SK-N-SH (cell line): Measurements from ENCODE around the gene CSNK2A1.

ENCODE experiments used
- CHD2 ChIP-seq: fragments of 150-350 bp; IDR thresholded peaks from 2 replicates; pipeline ENCODE4 v1.6.1; 2018; ENCODE audit warnings: low read length; ENCODE audit not compliant: partially characterized antibody
- CTCF ChIP-seq: fragments of 200-600 bp; sonication (generic); IDR thresholded peaks from 2 replicates; pipeline ENCODE4 v1.6.1; 2017; ENCODE audit warnings: antibody characterized with exemption, mild to moderate bottlenecking, moderate library complexity
- FOXM1 ChIP-seq: IDR thresholded peaks from 2 replicates; pipeline ENCODE4 v1.4.0; 2012; ENCODE audit warnings: low read depth, mild to moderate bottlenecking
- GABPA ChIP-seq: IDR thresholded peaks from 2 replicates; pipeline ENCODE4 v1.4.0; 2012; ENCODE audit warnings: low read depth, mild to moderate bottlenecking
- JUND ChIP-seq: IDR thresholded peaks from 2 replicates; pipeline ENCODE4 v1.4.0; 2012
- NRF1 ChIP-seq: IDR thresholded peaks from 2 replicates; pipeline ENCODE4 v1.6.1; 2012; ENCODE audit warnings: low read depth, mild to moderate bottlenecking, low read length
- POLR2AphosphoS5 ChIP-seq: IDR thresholded peaks from 2 replicates; pipeline ENCODE4 v1.6.1; 2012; ENCODE audit warnings: low read depth, low read length
- RAD21 ChIP-seq: IDR thresholded peaks from 2 replicates; pipeline ENCODE4 v1.6.1; 2012; ENCODE audit warnings: mild to moderate bottlenecking, low read length
- RFX5 ChIP-seq: IDR thresholded peaks from 2 replicates; pipeline ENCODE4 v1.6.1; 2012; ENCODE audit warnings: mild to moderate bottlenecking, improper control_type of control experiment, low read length
- SIN3A ChIP-seq: IDR thresholded peaks from 2 replicates; pipeline ENCODE4 v1.6.1; 2012; ENCODE audit warnings: low read depth, mild to moderate bottlenecking, low read length, moderate library complexity, borderline replicate concordance
- USF2 ChIP-seq: fragments of 150-350 bp; IDR thresholded peaks from 2 replicates; pipeline ENCODE4 v1.6.1; 2017; ENCODE audit warnings: antibody characterized with exemption, low read length, low read depth, borderline replicate concordance
- YY1 ChIP-seq: IDR thresholded peaks from 2 replicates; pipeline ENCODE4 v1.4.0; 2012; ENCODE audit warnings: low read depth, mild to moderate bottlenecking

- TF ChIP-seq YY1 (no peak), RFX5 (no peak), CTCF (no peak), CHD2 (no peak), JUND (no peak), FOXM1 (no peak), SIN3A (no peak), RAD21 (no peak), POLR2AphosphoS5 (peak; percentile 35; the same call in 1 of the 2 replicates), USF2 (no peak), NRF1 (no peak), GABPA (no peak)
Observed at GRCh38 chr20:472889-473292, 70.7 kb downstream of the CSNK2A1 start.
